Body of pancreas (tissue), 4 donors: ENCODE measurements around the gene MAEA.

ENCODE experiments used
- CTCF ChIP-seq, 7 experiments: fragments of 450-650 bp in 4 of 7; fragments of 200-600 bp in 3 of 7; sonication (generic) in 3 of 7; IDR thresholded peaks; one replicate each; pipeline ENCODE4 v1.5.1; 2016 to 2019; ENCODE audit warnings: antibody characterized with exemption in 7 of 7
- POLR2A ChIP-seq, 3 donors: fragments of 450-650 bp; IDR thresholded peaks; one replicate each; pipeline ENCODE4 v1.6.1; 2016; ENCODE audit warnings: antibody characterized with exemption in 3 of 3, mild to moderate bottlenecking in 2 of 3

DNA sequence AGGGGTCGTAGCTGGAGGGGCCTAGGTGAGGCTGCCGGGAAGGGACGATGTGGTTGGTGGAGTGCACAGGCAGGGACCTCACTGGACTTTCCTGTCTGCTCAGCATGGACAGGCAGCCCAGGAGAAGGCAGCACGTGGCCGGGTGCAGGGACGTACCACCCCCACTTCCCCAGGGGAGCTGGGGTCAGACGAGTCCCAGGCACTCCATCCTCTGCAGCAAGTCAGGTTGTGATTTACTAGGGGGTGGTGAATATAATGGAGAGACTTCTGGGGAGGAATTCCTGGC is 39.2 kb upstream of the MAEA start:
- TF ChIP-seq CTCF (IDR thresholded peaks at IDR 0.05) (no peak), POLR2A (IDR thresholded peaks at IDR 0.05) (no peak)
